ENCODE data around the gene MDGA2. TPM values are rescaled to one million over a fixed set of nuclear protein-coding genes. Genes with fewer than 3 reads are reported as not detected.

Gene MDGA2
- total and polyA plus RNA-seq, 2 of the 4 experiments (the other 2 are of a cell fraction) = 0.02 TPM; not detected in 1

GRCh38 chr14:47715330-47715729 is 39.9 kb upstream of the MDGA2 start:
- dilution Hi-C loops (cut with HindIII; ENCODE audit: low sequenced_read_pairs, unreplicated experiment) (no loop called here), intact Hi-C loops (cut with micrococcal nuclease) (no loop called here), in situ Hi-C loops (cut with MboI; ENCODE audit: low sequenced_read_pairs) (no loop called here)
- Histone ChIP-seq H2AFZ (replicated peaks; ENCODE audit: low read length, poor library complexity) (no peak overlapping the region), H3K9me1 (ENCODE audit: insufficient read depth, low read length) (no peaks in the 10 kb centered on the region), H2BK20ac (ENCODE audit: low read depth, low read length) (no peak overlapping the region), H3K14ac (replicated peaks; ENCODE audit: low read depth, low read length) (no peak overlapping the region), H3K18ac (ENCODE audit: low read depth, low read length) (no peak overlapping the region), H3K23ac (ENCODE audit: low read depth, low read length) (no peak overlapping the region), H2BK15ac (ENCODE audit: low read depth, low read length) (no peak overlapping the region), H3K4me2 (ENCODE audit: low read depth, low read length) (no peak overlapping the region), H4K91ac (ENCODE audit: insufficient read depth, low read depth, low read length) (no peak overlapping the region), H3K9ac (ENCODE audit: low read depth, low read length) (no peak overlapping the region), H2BK120ac (ENCODE audit: low read depth, low read length) (no peak overlapping the region), H3K4me1 (ENCODE audit: control insufficient read depth, insufficient read depth, low read length) (no peaks in the 10 kb centered on the region), H3K27me3 (ENCODE audit: control insufficient read depth, insufficient read depth, low read length) (no peaks in the 10 kb centered on the region), H3K36me3 (ENCODE audit: control insufficient read depth, insufficient read depth, low read length) (no peaks in the 10 kb centered on the region), H2AK9ac (replicated peaks; ENCODE audit: low read depth, low read length, poor library complexity) (no peak overlapping the region), H3K9me3 (ENCODE audit: control insufficient read depth, insufficient read depth, low read length) (peaks cover 10% of the 10 kb centered on the region), H4K20me1 (ENCODE audit: insufficient read depth, low read length) (no peaks in the 10 kb centered on the region), H3K79me1 (ENCODE audit: low read depth in 1 of 2, low read length in 2 of 2) (no peaks in the 10 kb centered on the region), H3K4ac (ENCODE audit: low read depth, low read length) (no peak overlapping the region), H2BK5ac (ENCODE audit: low read depth, low read length, poor library complexity, severe bottlenecking) (no peak overlapping the region), H3K56ac (ENCODE audit: extremely low read depth, insufficient read depth, low read length) (no peak overlapping the region), H2AK5ac (ENCODE audit: low read depth, low read length) (no peak overlapping the region), H3K27ac (ENCODE audit: insufficient read depth, low read length) (no peak overlapping the region), H3K4me3 (ENCODE audit: insufficient read depth, low read depth, low read length) (no peak overlapping the region), H4K8ac (ENCODE audit: low read depth in 2 of 2, low read length in 2 of 2) (no peak overlapping the region), H4K5ac (ENCODE audit: low read depth, low read length) (no peak overlapping the region)
- TF ChIP-seq MAFK (IDR thresholded peaks at IDR 0.05; ENCODE audit: low read depth, low read length) (no peak), RFX5 (IDR thresholded peaks at IDR 0.05; ENCODE audit: low read depth, low read length) (no peak), SMC3 (IDR thresholded peaks at IDR 0.05; ENCODE audit: low read depth, low read length) (no peak), MXI1 (IDR thresholded peaks at IDR 0.05; ENCODE audit: borderline replicate concordance, low read depth, low read length) (no peak), RAD21 (IDR thresholded peaks at IDR 0.05; ENCODE audit: low read length) (no peak), ELK1 (IDR thresholded peaks at IDR 0.05; ENCODE audit: borderline replicate concordance, low read depth, low read length) (no peak), CEBPB (IDR thresholded peaks at IDR 0.05; ENCODE audit: low read depth, low read length) (no peak), RCOR1 (IDR thresholded peaks at IDR 0.05; ENCODE audit: insufficient replicate concordance, low read length) (no peak), CTCF (conservative IDR thresholded peaks at IDR 0.05; ENCODE audit: low read depth, low read length) (no peak), POLR2A (IDR thresholded peaks at IDR 0.05; ENCODE audit: low read depth, low read length) (no peak), FOS (IDR thresholded peaks at IDR 0.05; ENCODE audit: low read depth, low read length) (no peak), BHLHE40 (IDR thresholded peaks at IDR 0.05; ENCODE audit: low read depth, low read length) (no peak), NFE2L2 (IDR thresholded peaks at IDR 0.05; ENCODE audit: low read depth, low read length) (no peak)
- TF ChIP-seq, protein P1, sequence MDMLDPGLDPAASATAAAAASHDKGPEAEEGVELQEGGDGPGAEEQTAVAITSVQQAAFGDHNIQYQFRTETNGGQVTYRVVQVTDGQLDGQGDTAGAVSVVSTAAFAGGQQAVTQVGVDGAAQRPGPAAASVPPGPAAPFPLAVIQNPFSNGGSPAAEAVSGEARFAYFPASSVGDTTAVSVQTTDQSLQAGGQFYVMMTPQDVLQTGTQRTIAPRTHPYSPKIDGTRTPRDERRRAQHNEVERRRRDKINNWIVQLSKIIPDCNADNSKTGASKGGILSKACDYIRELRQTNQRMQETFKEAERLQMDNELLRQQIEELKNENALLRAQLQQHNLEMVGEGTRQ (IDR thresholded peaks at IDR 0.05; ENCODE audit: low read depth, low read length) = no peak
- no TSS peak for BruUV-seq (replicated peaks)
- ATAC-seq (ENCODE audit: low read depth) (no peak), DNase-seq (peak; percentile 0)
- ChIA-PET CTCF (no interaction called here), POLR2A (ENCODE audit: unreplicated experiment) (no interaction called here)
- no CpG with 5 or more reads among the region's 3 CpGs for WGBS, 2 experiments (ENCODE audit: extremely low coverage in 2 of 2, insufficient read length in 1 of 2)

Measured in IMR-90 (cell line).